ENCODE results near the gene CFAP91. TPM values are rescaled to one million over a fixed set of nuclear protein-coding genes. Genes with fewer than 3 reads are reported as not detected.

Gene CFAP91
- polyA plus RNA-seq (2013, experiment 1 of 2; ENCODE audit: insufficient read length): not detected
- polyA plus RNA-seq (2013, experiment 2 of 2; ENCODE audit: insufficient read length): 0.10 TPM

DNA sequence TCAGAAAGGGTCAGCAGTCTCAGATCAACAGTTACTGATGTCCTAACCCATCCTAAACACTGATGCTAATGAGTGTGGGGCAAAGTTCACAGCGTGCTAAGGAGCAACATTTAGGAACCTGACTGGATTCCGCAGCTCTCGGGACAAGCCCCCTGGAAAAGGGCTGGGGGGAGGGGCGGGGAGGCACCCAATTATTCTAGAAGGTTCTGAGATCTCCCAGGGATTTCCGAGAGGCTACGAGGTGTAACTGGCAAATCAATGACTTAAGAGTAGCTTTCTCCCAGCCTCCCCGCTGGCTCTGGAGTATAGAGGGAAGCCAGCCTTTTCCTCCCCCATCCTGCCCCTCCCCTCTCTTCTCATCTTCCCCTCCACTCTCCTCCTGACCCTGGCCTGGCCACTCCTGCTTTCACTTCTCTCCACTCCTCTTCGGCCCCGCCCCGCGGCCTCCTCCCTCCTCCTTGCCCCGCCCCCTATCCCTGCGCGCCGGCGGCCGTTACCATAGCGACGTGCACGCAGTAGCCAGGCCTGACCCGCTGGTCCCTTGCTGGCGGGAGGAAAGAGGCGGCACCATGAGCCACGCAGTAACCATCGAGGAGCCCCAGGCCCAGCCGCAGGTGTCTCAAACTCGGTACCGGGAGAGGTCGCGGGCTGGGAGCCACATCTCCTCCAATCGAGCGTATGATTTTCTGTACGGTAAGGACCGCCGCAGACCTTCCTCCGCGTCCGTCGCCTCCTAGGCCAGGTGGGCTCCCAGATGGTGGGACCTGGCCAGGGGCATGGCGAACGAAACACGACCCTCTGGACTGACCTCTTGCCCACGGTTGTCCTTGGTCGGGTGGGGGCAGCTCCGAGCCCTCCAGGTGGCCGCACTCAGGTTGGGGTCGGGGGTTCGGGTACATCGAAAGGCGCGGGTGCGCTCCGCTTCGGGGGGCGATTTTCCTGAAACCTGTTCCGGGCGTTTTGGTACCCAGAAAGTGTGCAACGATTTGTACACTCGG is at the start of gene CFAP91:
Gene CFAP91 (plus strand): TSS at position 493 of the 998 bp plus-strand sequence. CDS start 77 bp downstream, at position 570.
- peak; percentile 88 for DNase-seq

DNA sequence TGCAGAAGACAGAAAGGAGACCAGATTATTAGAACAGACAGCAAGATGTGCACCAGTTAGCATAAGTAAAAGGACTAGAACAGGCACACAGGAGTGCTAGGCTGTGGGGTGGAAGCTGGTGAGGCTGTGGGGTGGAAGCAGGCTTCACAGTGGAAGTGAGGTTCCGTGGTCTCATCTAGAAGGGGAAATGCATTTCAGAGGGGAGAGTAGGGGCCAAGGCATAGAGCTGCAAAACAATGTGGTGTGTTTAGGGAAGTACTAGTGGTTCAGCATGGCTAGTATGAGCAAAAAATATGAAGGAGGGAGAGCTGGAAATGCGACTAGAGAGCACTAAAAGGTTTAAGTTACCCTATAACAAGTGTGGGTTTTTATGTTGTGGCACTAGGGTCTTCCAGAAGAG is 48.9 kb upstream of the CFAP91 start:
- DNase-seq: no peak

DNA sequence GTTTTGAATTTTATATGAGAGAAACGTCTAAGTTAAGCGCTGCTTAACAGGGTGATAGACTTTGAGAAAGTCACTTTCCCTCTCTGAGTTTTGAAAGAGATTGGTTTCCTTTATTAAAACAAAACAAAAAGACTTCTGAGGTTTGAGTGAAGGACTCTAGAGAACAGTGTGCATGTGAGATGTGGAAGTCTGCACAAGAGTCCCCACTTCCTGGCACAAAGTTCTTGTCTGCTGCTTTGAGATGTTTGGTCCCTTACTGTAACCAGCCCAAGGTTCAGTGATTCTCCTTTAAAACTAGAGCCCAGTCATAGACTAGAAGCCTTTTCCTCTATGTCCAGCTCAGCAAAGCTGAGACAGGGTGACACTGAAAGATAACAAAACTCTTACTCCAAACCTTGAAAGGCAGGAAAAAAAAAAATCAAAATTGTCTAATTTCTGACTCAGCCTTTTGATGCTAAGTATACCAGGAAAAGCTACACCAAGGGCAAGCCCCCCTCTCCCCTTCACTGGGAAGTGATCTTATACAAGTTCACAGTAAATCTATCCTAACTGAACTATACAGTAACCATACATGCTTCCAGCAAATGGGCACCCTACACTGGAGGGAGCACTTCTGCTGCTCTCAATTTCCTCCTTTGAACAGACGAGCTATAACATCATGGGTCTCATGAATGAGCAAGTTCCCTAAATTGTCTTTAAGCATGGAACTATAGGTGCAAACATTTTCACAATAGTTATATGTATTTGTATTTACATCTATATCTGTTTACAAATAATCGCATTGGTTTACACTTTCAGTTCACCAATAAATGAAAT is 44.7 kb upstream of the CFAP91 start:
- no peak for DNase-seq

DNA sequence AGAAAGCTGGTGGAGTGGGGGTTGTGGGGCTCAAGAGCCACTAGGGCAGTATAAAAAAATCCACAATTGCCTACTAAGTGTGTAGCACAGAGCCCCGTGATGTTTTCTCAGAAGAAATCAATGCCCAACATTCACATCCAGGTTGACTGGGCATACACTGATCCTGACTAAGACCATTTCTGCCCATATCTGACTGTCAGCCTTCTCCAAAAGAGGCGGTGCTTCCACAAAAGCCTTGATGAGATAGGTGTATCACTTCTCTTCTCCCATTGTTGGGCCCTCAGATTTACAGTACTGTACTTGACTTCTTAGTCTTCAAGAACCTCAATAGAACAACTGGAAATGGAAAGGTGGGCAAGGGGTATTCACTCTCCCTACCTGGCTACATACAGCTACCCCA is 43.8 kb upstream of the CFAP91 start:
- DNase-seq: no peak

DNA sequence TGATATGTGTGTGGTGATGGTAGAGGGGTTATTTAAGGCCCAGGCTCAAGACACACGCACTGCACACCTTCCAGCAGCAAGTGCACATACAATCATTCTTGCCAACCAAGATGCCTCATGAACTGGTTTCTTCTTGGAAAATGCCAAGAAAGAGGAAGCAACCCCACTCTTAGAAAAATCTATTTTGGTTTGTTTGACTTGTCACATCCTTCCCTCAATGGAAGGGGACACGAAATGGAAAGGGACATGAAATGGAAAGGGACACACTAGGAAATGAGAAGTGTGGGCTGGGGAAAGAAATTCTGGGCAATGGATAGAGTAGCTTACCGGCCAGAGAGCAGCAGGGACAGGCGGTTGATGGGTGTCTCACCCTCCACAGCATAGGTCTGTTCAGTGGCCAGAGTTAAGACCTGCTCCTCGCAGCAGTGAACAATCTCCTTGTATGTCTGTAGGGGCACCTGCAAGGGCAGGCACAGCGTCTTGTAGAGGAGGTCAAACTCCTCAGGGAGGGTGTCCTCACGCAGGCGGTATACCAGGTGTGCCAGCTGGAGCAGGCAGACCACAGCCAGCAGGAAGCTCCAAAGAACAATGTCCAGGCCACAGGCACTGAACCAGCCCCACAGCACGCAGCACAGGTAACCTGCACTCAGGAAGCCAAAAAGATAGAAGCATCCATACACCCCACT is 43.1 kb upstream of the CFAP91 start:
- DNase-seq: no peak

DNA sequence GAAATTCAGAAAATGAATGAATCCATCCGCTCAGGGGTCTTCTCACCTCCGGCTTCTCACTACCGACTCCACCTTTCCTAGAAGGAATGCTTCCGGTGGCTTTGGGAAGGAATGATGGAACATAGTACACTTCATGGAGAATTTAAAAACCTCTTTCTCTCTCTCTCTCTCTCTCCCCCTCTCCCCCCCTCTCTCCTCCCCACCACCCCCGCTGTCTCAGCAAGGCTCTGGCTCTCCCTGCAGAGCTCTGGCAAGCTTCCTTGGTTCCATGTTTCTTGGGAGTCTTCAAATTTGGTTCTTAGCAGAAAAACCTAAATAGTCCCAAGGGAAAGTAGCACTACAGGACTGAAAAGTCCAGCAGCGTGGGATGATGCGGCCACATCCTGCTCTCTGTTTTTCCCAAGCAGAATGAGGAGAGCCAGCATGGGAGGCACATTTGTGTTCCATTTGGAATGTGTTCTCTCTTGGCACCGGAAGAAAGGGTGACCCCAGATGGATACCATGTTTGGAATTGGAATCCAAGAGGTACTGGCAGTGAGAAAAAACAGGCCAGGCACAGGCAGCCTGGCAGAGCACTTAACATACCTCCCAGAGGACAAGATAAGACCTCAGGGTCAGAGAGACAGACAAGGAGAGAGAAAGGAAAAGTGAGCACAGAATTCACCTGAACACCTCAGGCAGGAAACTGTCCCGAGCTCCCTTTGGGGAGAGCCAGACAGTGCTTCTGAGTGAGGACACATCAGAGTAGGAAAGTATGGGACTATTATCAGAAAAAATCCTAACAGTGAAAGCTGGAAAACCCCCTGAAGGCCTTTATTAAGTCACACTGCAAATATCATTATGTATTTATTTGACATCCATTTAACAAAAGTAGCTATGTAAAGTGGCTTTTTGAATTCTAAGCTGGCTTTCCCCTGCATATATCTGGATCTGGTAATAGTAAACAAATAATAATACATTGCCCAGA is 42.1 kb upstream of the CFAP91 start, which contains the start of gene POPDC2:
Gene POPDC2 (minus strand): TSS at position 116 of the 967 bp plus-strand sequence. CDS start 166 bp downstream, outside the sequence.
- DNase-seq: peak; percentile 69

DNA sequence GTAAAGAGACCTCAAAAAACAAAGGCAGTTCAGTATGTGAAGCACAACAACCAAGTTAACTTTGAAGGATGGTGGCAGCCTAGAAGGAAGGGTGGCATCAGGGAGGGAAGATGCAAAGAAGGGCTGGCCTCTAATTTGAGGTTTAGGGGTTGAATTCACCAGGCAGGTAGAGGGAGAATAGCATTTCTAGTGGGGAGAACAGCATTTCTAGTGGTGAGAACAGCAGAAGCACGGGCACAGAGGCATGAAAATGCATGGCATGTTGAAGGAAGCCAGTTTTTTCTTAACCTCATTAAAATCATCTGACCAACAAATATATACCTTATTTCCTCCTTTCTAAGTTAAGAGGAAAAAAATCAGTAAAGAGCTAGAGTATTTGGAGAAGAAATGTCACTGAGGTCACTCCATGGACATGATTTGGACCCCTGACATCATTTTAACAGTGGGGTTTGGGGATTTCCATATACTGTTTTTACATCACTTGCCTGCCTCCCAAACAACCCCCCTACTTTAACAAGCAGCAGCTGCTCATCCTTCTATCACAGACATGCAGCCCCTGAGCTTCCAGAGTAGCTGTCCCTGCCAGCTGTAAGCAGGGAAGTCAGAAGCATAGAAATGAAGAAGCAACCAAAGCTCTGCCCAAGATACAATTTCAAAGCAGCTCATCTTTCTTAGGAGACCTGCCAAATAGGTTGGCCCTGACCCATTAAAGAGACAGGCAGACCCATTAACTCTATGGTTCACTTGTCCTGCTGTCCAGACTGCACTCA is 40.0 kb upstream of the CFAP91 start:
- peak; percentile 46 for DNase-seq

DNA sequence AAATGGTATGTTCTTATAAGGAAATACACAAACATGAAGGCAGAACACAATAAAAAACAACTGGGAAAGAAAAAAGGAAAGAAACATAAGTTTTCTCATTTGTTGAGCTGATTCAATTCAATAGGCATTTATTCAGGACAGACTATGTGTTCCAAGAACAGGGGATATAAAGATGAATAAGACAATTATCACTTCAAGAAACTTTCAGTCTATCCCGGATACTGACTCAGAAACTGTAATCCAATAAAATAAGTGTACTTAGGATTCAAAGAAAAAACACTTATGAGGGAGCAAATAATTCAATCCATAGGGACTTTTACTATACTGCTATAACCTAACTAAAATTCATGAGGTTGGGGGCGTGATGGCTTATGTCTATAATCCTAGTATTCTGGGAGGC is 38.9 kb upstream of the CFAP91 start:
- peak; percentile 27 for DNase-seq

DNA sequence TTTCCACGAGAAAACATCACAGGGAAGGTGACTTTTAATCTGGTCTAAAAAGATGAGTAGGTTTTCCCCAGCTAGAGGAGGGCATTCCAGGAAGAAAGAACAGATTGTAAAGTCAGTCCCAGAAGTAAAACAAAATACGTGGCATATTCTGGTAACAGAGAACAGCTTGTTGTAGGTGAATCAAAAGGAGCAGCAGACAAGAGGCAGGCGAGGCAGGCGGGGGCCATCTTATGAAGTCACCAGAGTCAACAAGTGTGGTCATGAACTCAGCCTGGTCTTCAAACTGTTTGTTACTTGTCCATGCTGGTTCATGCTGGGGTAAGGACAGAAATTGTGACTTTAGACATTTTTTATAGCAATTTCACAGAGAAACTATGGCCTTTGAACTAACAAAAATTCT is 38.5 kb upstream of the CFAP91 start:
- DNase-seq: no peak

DNA sequence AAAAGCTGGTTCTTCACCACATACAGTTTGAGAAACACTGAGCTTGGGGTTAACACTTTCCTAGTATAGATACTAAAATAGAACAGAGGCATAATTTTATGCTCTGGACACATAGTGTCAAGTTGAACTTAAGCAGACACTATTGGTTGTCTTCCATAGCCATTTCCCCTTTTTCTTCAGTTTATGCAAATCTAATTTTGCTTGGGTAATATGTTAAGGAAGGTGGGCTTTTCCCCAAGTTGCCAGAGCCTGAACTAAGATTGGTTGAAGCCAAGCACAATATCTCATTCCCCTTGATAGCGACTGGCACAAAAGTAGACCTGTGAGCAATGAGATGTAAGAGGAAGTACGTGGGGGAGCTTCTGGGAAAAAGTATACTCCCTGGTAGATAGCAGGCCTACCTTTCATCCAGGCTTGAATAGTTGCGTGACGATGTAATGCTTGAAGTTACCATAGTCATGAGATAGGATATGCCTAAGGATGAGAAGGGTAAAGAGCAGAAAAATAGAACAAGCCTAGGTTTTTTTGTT is 37.9 kb upstream of the CFAP91 start:
- no peak for DNase-seq

DNA sequence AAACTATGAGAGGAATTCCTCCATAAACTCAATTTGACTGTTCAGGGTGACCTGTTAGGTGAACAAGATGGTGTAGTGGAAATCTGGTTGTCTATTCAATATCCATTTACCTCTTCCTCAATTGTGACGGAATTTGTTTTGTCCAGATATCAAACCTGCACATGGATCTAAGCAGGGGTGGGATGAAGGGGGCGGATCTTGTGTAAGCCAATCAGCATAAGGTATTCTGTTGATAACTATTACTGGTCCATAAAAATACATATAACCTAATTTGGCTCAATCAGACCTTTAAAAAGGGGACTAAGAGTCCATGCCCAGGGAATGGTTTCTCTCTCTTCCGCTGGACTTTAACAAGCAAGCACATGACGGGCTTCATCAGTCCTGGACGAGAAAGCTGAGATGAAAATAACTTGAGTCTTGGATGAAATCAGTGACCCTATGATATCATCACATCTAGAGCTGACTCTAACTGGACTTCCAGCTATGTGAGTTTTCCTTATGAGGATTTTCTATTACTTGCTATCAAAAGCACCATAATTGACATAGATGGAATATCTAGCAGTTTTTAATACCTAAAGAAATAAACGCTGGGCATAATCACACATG is 36.8 kb upstream of the CFAP91 start:
- DNase-seq: no peak

DNA sequence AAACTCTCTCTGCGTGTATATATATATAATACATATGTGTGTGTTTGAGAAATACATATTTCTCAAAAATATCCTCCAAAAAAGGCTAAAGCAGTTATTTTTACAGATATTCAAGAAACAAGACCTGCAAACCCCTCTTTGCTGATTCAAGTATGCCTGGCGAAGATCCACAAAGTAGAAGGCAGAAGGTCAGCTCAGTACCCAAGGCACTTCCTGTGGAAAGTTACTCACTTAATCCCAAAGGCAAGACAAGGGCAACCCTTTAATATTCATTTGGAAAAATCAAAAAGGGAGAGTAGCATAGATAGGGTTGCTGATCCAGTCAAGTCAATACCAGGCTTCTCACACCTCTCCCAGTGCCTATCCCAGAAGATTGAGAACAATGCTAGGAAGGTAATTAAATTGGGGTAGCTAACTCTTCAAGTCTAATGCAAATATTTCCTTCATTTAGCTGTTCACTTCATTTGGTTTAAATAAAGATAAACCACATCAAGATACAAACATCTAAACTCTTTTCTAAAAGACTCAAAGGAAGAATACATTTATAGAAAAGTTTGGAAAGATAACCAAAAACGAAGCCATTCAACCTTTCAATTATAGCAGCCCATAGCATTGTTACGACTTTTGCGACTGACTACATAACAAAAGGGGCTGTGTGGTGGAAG is 32.8 kb upstream of the CFAP91 start:
- DNase-seq: no peak

DNA sequence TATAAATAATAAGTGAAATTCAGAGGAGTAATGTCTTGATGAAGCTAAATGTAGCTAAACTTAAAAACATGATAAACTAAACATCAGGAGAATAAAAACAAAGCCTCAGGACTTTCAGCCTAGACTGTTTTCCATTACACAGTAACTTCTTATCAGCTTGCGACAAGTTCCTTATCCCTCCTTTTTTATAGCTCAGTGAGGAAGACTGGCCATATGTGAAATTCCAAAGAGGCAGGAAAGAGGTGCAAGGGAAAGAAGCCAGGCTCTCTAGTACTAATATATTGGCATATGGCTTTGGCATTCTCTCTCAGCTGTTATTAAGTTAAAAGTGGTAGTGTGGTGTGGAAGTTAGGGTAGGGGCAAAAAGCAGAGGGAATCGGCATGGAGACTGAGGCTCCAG is 30.0 kb upstream of the CFAP91 start:
- DNase-seq: no peak

DNA sequence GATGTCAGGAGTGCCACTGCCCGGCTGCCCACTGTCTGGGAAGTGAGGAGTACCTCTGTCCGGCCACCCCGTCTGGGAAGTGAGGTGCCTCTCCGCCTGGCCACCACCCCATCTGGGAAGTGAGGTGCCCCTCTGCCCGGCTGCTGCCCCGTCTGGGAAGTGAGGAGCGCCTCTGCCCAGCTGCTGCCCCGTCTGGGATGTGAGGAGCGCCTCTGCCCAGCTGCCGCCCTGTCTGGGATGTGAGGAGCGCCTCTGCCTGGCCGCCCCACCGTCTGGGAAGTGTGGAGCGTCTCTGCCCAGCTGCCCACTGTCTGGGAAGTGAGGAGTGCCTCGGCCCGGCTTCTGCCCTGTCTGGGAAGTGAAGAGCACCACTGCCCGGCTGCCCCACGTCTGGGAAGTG is 28.9 kb upstream of the CFAP91 start:
- DNase-seq: no peak

DNA sequence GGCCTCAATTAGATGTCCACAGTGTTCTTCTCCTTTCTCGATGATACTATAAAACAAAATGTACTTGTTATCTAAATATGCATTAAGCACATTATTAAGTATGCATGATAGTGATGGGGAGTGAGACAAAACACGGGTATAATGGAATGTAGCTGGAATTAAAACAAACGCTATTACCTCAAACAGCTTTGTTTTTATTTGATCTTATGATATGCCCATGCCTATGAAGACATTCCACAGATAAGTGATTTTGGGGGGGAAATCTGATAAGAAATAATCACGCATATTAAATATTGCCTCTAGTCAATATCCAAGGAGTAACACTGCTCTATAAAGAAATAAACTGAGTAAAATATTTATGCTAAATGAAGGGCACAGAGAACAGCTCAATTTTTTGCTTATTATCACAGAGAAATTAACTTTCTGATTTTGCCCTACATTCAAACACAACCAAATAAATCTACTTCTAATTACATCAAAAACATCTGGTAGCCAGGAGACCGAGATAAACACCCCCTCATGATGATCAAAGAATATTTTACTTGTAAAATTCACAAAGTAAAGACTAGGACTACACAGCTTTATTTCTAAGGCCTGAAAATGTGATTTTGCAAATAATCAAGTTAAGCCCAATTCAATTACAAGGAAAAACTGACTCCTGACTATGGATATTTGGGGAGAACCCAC is 27.5 kb upstream of the CFAP91 start:
- DNase-seq: no peak

DNA sequence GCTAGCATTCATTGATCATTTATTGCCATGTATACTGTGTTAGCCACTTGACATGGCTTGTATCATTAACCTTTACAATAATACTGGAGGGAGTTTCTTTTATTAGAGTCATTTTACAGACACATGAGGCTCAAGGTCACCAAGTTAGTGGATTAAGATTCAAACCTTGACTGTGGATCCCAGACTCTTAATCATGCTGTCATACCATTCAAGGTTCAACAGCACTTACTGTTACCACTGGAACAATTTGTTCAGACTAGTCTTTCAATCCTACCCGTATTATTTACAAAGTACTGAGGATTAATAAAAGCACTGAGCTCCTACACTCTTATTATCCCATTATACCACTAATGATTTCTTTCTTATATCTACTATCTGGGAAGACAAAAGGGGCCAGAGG is 26.8 kb upstream of the CFAP91 start:
- DNase-seq: no peak

DNA sequence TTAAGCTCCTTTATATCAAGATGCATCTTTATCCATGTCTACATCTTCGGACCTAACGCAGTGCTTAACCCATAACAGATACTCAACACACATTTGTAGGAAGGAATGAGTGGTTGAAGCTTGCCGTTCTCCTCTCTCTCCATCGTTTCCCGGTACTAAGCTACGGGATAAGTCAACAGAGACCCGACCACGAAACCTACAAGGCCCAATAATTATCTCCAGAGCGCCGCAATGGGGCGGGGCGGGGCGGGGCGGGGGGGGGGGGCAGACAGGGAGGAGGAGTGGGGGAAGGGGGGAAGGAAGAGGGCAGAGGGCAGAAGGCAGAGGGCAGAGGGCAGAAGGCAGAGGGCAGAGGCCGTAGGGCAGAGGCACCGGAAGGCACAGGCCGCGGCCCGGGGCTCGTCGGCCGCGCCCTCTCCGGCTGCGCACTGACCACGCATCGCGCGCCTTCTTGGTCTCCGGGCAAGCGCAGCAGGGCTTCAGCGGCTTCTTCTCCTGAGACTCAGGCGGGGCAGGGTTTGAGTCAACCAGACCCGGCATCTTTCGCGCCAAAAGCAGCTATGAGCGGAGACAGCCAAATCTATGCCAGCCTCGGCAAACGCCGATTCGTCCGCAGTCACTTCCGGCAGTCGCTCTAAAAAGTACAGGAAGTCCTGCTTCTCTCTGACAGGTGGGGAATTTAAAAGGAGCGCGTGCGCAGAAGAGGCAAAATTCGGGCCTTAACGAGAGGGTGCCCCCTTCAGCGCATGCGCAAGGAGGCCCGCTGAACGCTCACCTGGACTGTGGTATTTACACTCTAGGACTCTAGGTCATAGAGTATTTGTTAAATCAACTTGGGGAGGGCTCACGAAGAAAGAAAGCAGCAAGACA is 25.8 kb upstream of the CFAP91 start, which contains the start of gene COX17:
Gene COX17 (minus strand): TSS at position 636 of the 870 bp plus-strand sequence. CDS start 96 bp downstream, at position 540.
- peak; percentile 95 for DNase-seq

DNA sequence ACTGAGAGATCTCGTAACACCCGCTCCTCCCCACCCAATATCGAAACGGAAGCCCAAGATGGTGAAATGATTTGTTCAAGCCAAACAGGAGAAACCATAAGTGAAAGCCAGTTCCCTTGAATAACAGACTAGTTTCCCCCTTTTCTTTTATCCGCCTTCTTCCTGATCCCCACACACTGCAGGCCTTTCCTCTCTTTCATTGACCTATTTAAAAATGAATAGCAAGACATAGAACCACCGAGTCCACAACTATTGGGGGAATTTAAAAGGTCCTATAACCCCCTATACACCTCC is 25.2 kb upstream of the CFAP91 start:
- DNase-seq: no peak

Measured in fibroblast of skin of scalp (primary cell).